RWPE1 (cell line): ENCODE data around the gene THSD4.

ENCODE experiments used
- CTCF ChIA-PET: fragments of 350-600 bp; sonication (Branson Sonifier 250); formaldehyde crosslinking; extraction: SDS; loops from one replicate; lab custom pipeline; 2021; lab: Yijun Ruan, JAX
- POLR2A ChIA-PET: fragments of 400-600 bp; formaldehyde crosslinking; extraction: SDS; loops from one replicate; lab custom pipeline; 2020; ENCODE audit warnings: antibody characterized with exemption; ENCODE audit not compliant: low non-redundant PET; lab: Yijun Ruan, JAX
- DNase-seq: peaks from one replicate; pipeline ENCODE4 v3.0.0; 2012; ENCODE audit warnings: low spot score
- H3K27ac ChIP-seq: fragments of 450-650 bp; 2 replicates; pipeline ENCODE4 v1.5.1; 2017
- CTCF ChIP-seq: fragments of 450-650 bp; conservative IDR thresholded peaks from 2 replicates; pipeline ENCODE4 v1.5.1; 2017; ENCODE audit warnings: low read depth, mild to moderate bottlenecking

The THSD4 gene

GRCh38 chr15:71542836-71543235 lies 427.6 kb downstream of the THSD4 start:
- POLR2A ChIA-PET = no interaction called here
- no peak overlapping the region for H3K27ac ChIP-seq
- TF ChIP-seq CTCF = no peak
- DNase-seq = no peak
- CTCF ChIA-PET = no interaction called here

GRCh38 chr15:71543413-71543812 lies 428.1 kb downstream of the THSD4 start:
- H3K27ac ChIP-seq = no peak overlapping the region
- TF ChIP-seq CTCF = no peak
- DNase-seq = no peak
- CTCF ChIA-PET = interaction anchor here (0.5 to 0.6 kb wide), 3 partner anchors 34 to 803 kb away, joined by 3 read pairs; no protein-coding TSS in a partner anchor
- POLR2A ChIA-PET = no interaction called here

GRCh38 chr15:71545223-71545760 lies 430.0 kb downstream of the THSD4 start:
- POLR2A ChIA-PET = no interaction called here
- no peak for DNase-seq
- no peak for TF ChIP-seq CTCF
- no peak overlapping the region for H3K27ac ChIP-seq
- CTCF ChIA-PET = no interaction called here

GRCh38 chr15:71545923-71546322 lies 430.7 kb downstream of the THSD4 start:
- H3K27ac ChIP-seq = no peak overlapping the region
- DNase-seq = no peak
- CTCF ChIA-PET = interaction anchor here (0.7 kb wide), 1 partner anchor 668 kb away, joined by 3 read pairs; no protein-coding TSS in a partner anchor
- TF ChIP-seq CTCF = no peak
- POLR2A ChIA-PET = no interaction called here

- CTCF ChIA-PET = interaction anchor here (0.7 kb wide), 1 partner anchor 98 kb away, joined by 4 read pairs; no protein-coding TSS in a partner anchor
- no peak overlapping the region for H3K27ac ChIP-seq
- no peak for TF ChIP-seq CTCF
- no peak for DNase-seq
- POLR2A ChIA-PET = no interaction called here
These were observed 431.7 kb downstream of the THSD4 start for GRCh38 chr15:71547011-71547410.

GRCh38 chr15:71548401-71548807 lies 433.1 kb downstream of the THSD4 start:
- CTCF ChIA-PET = no interaction called here
- POLR2A ChIA-PET = no interaction called here
- no peak for DNase-seq
- TF ChIP-seq CTCF = no peak
- no peak overlapping the region for H3K27ac ChIP-seq
